Measurements from ENCODE around the gene HMGB4. TPM values are rescaled to one million over a fixed set of nuclear protein-coding genes. Genes with fewer than 3 reads are reported as not detected.

Gene HMGB4
- total and polyA plus RNA-seq, 2 donors (not counting 3 experiments of a cell fraction or from before 2014, with no cell fraction given): not detected

- no peak for DNase-seq (ENCODE audit: low read depth, low spot score)
- ChIA-PET CTCF (no interaction called here), POLR2A (no interaction called here)
- Histone ChIP-seq H3K9me1 (replicated peaks; ENCODE audit: control insufficient read depth, extremely low read depth, insufficient read depth, low read length) (no peaks in the 10 kb centered on the region), H4K20me1 (replicated peaks; ENCODE audit: control insufficient read depth, extremely low read depth, insufficient read depth, low read length) (no peaks in the 10 kb centered on the region), H3K9ac (replicated peaks; ENCODE audit: extremely low read depth, insufficient read depth, low read length) (no peak overlapping the region), H3K4me2 (ENCODE audit: insufficient read depth, low read length) (no peak overlapping the region), H3K36me3 (ENCODE audit: control insufficient read depth in 2 of 2, extremely low read depth in 1 of 2, insufficient read depth in 2 of 2, low read length in 2 of 2) (no peaks in the 10 kb centered on the region), H3K9me3 (replicated peaks; ENCODE audit: control insufficient read depth, insufficient read depth, low read length) (peaks cover 5% of the 10 kb centered on the region), H3K79me2 (ENCODE audit: control insufficient read depth, insufficient read depth, low read length) (no peaks in the 10 kb centered on the region), H3K27me3 (ENCODE audit: control insufficient read depth in 2 of 2, insufficient read depth in 2 of 2, low read length in 2 of 2) (no peaks in the 10 kb centered on the region), H3K4me1 (ENCODE audit: control insufficient read depth, extremely low read depth, insufficient read depth, low read length) (no peaks in the 10 kb centered on the region), H3K27ac (ENCODE audit: insufficient read depth, low read depth, low read length) (no peak overlapping the region), H2AFZ (ENCODE audit: low read depth, low read length) (no peak overlapping the region), H3K4me3 (replicated peaks in 1 of 3; ENCODE audit: insufficient read depth in 1 of 3, low read depth in 1 of 3, low read length in 3 of 3) (no peak overlapping the region)
- no TSS peak for BruUV-seq (replicated peaks)
- intact Hi-C loops (cut with micrococcal nuclease): no loop called here
- dilution Hi-C loops (cut with MboI; ENCODE audit: extremely low pct_ligation_motif_present, low sequenced_read_pairs): no loop called here
- FAIRE-seq: no peak
- no peak for TF ChIP-seq GATA2 (IDR thresholded peaks at IDR 0.05; ENCODE audit: insufficient read depth, insufficient read length, low read depth, low read length)
- no peak for TF ChIP-seq MAX (IDR thresholded peaks at IDR 0.05; ENCODE audit: insufficient read depth, insufficient read length)
Measured at GRCh38 chr1:33854091-33854490, 9.8 kb upstream of the HMGB4 start.

GRCh38 chr1:33860671-33861070, 3.2 kb upstream of the HMGB4 start:
- no peak overlapping the region for H3K4me3 ChIP-seq (replicated peaks in 1 of 3; ENCODE audit: insufficient read depth in 1 of 3, low read depth in 1 of 3, low read length in 3 of 3)
- no TSS peak for BruUV-seq (replicated peaks)
- no peak overlapping the region for H3K4me2 ChIP-seq (ENCODE audit: insufficient read depth, low read length)
- CTCF ChIA-PET: no interaction called here
- H3K79me2 ChIP-seq (ENCODE audit: control insufficient read depth, insufficient read depth, low read length): no peaks in the 10 kb centered on the region
- DNase-seq (ENCODE audit: low read depth, low spot score) (no peak), FAIRE-seq (no peak)
- H3K27me3 ChIP-seq (ENCODE audit: control insufficient read depth in 2 of 2, insufficient read depth in 2 of 2, low read length in 2 of 2): no peaks in the 10 kb centered on the region
- no peaks in the 10 kb centered on the region for H3K9me1 ChIP-seq (replicated peaks; ENCODE audit: control insufficient read depth, extremely low read depth, insufficient read depth, low read length)
- POLR2A ChIA-PET: no interaction called here
- H3K9ac ChIP-seq (replicated peaks; ENCODE audit: extremely low read depth, insufficient read depth, low read length): no peak overlapping the region
- TF ChIP-seq JUN (IDR thresholded peaks at IDR 0.05; ENCODE audit: borderline replicate concordance, insufficient read depth, insufficient read length, low read depth): no peak
- no peak for TF ChIP-seq FOS (IDR thresholded peaks at IDR 0.05; ENCODE audit: borderline replicate concordance, insufficient read depth, low read length)
- TF ChIP-seq POLR2A (IDR thresholded peaks at IDR 0.05; ENCODE audit: low read depth, low read length): no peak
- no peak for TF ChIP-seq GATA2 (IDR thresholded peaks at IDR 0.05; ENCODE audit: insufficient read depth, insufficient read length, low read depth, low read length)
- TF ChIP-seq MYC (IDR thresholded peaks at IDR 0.05; ENCODE audit: low read depth, low read length): no peak
- no peak for TF ChIP-seq MAX (IDR thresholded peaks at IDR 0.05; ENCODE audit: insufficient read depth, insufficient read length)
- TF ChIP-seq POLR2AphosphoS5 (IDR thresholded peaks at IDR 0.05; ENCODE audit: insufficient read depth, low read depth, low read length): no peak
- TF ChIP-seq CTCF (IDR thresholded peaks at IDR 0.05; ENCODE audit: extremely low read depth in 1 of 2, insufficient read depth in 1 of 2, low read depth in 1 of 2, low read length in 2 of 2): no peak
- TF ChIP-seq EZH2 (IDR thresholded peaks at IDR 0.05; ENCODE audit: borderline replicate concordance, low read depth, low read length, severe bottlenecking): no peak
- H3K4me1 ChIP-seq (ENCODE audit: control insufficient read depth, extremely low read depth, insufficient read depth, low read length): no peaks in the 10 kb centered on the region
- no peak overlapping the region for H3K27ac ChIP-seq (ENCODE audit: insufficient read depth, low read depth, low read length)
- dilution Hi-C loops (cut with MboI; ENCODE audit: extremely low pct_ligation_motif_present, low sequenced_read_pairs): no loop called here
- H3K9me3 ChIP-seq (replicated peaks; ENCODE audit: control insufficient read depth, insufficient read depth, low read length): peaks cover 6% of the 10 kb centered on the region
- H4K20me1 ChIP-seq (replicated peaks; ENCODE audit: control insufficient read depth, extremely low read depth, insufficient read depth, low read length): no peaks in the 10 kb centered on the region
- H3K36me3 ChIP-seq (ENCODE audit: control insufficient read depth in 2 of 2, extremely low read depth in 1 of 2, insufficient read depth in 2 of 2, low read length in 2 of 2): no peaks in the 10 kb centered on the region
- intact Hi-C loops (cut with micrococcal nuclease): no loop called here
- H2AFZ ChIP-seq (ENCODE audit: low read depth, low read length): no peak overlapping the region
